ENCODE data around the gene NKTR.

NKTR gene

GRCh38 chr3:42660131-42660715 lies 59.7 kb downstream of the NKTR start:
- Histone ChIP-seq H3K36me3 (ENCODE audit: insufficient read depth) (no peaks in the 10 kb centered on the region), H3K27me3 (ENCODE audit: insufficient read depth, low read depth) (no peaks in the 10 kb centered on the region), H3K9ac (no peak overlapping the region), H3K27ac (no peak overlapping the region), H2AFZ (ENCODE audit: low read depth) (no peak overlapping the region), H3K4me3 (IDR thresholded peaks at IDR 0.05; ENCODE audit: insufficient read depth, low read depth, low read length) (no peak overlapping the region), H3K4me1 (ENCODE audit: low read depth, poor library complexity, severe bottlenecking) (no peaks in the 10 kb centered on the region), H3K79me2 (ENCODE audit: insufficient read depth, low read depth) (no peaks in the 10 kb centered on the region), H4K20me1 (ENCODE audit: insufficient read depth) (no peaks in the 10 kb centered on the region), H3K4me2 (no peak overlapping the region)
- TF ChIP-seq CTCF (conservative IDR thresholded peaks at IDR 0.05; ENCODE audit: low read depth, low read length), result no peak

GRCh38 chr3:42660898-42661297 lies 60.4 kb downstream of the NKTR start:
- Histone ChIP-seq H3K4me3 (IDR thresholded peaks at IDR 0.05; ENCODE audit: insufficient read depth, low read depth, low read length) (no peak overlapping the region), H2AFZ (ENCODE audit: low read depth) (no peak overlapping the region), H3K36me3 (ENCODE audit: insufficient read depth) (no peaks in the 10 kb centered on the region), H3K27ac (no peak overlapping the region), H3K79me2 (ENCODE audit: insufficient read depth, low read depth) (no peaks in the 10 kb centered on the region), H3K4me2 (no peak overlapping the region), H3K4me1 (ENCODE audit: low read depth, poor library complexity, severe bottlenecking) (no peaks in the 10 kb centered on the region), H4K20me1 (ENCODE audit: insufficient read depth) (no peaks in the 10 kb centered on the region), H3K9ac (no peak overlapping the region), H3K27me3 (ENCODE audit: insufficient read depth, low read depth) (no peaks in the 10 kb centered on the region)
- no peak for TF ChIP-seq CTCF (conservative IDR thresholded peaks at IDR 0.05; ENCODE audit: low read depth, low read length)

- H3K4me3 ChIP-seq (IDR thresholded peaks at IDR 0.05; ENCODE audit: insufficient read depth, low read depth, low read length), result no peak overlapping the region
- H3K9ac ChIP-seq, result no peak overlapping the region
These were observed 61.1 kb downstream of the NKTR start for GRCh38 chr3:42661593-42662022.

GRCh38 chr3:42662037-42662812 lies 61.7 kb downstream of the NKTR start:
- Histone ChIP-seq H3K27me3 (ENCODE audit: insufficient read depth, low read depth) (no peaks in the 10 kb centered on the region), H2AFZ (ENCODE audit: low read depth) (no peak overlapping the region), H3K9ac (no peak overlapping the region), H3K27ac (no peak overlapping the region), H4K20me1 (ENCODE audit: insufficient read depth) (no peaks in the 10 kb centered on the region), H3K36me3 (ENCODE audit: insufficient read depth) (no peaks in the 10 kb centered on the region), H3K4me2 (no peak overlapping the region), H3K4me3 (IDR thresholded peaks at IDR 0.05; ENCODE audit: insufficient read depth, low read depth, low read length) (no peak overlapping the region), H3K79me2 (ENCODE audit: insufficient read depth, low read depth) (no peaks in the 10 kb centered on the region), H3K4me1 (ENCODE audit: low read depth, poor library complexity, severe bottlenecking) (no peaks in the 10 kb centered on the region)
- TF ChIP-seq CTCF (conservative IDR thresholded peaks at IDR 0.05; ENCODE audit: low read depth, low read length), result no peak

More at GRCh38 chr3:42661593-42662022, 61.1 kb downstream of the NKTR start:
- no peak overlapping the region for H3K4me2 ChIP-seq
- no peaks in the 10 kb centered on the region for H3K4me1 ChIP-seq (ENCODE audit: low read depth, poor library complexity, severe bottlenecking)
- no peak for TF ChIP-seq CTCF (conservative IDR thresholded peaks at IDR 0.05; ENCODE audit: low read depth, low read length)
- no peak overlapping the region for H2AFZ ChIP-seq (ENCODE audit: low read depth)
- H3K27ac ChIP-seq, result no peak overlapping the region
- H4K20me1 ChIP-seq (ENCODE audit: insufficient read depth), result no peaks in the 10 kb centered on the region
- no peaks in the 10 kb centered on the region for H3K36me3 ChIP-seq (ENCODE audit: insufficient read depth)
- H3K27me3 ChIP-seq (ENCODE audit: insufficient read depth, low read depth), result no peaks in the 10 kb centered on the region
- H3K79me2 ChIP-seq (ENCODE audit: insufficient read depth, low read depth), result no peaks in the 10 kb centered on the region
